HG02763 (cell line): Measurements from ENCODE around the gene LRIG1.
A peak's percentile ranks its signal among the peaks of the same experiment; 100 is the strongest.
"Not testable (repeated sequence)": the region's sequence is repeated elsewhere in the genome, so short reads cannot be mapped to it uniquely, and the experiment has no call there.

Experiments
- ATAC-seq: cut with Tn5 transposase; IDR thresholded peaks from one replicate; pipeline ENCODE4 v1.9.1; 2021; ENCODE audit warnings: mild to moderate bottlenecking, moderate library complexity; ENCODE audit not compliant: unreplicated experiment

LRIG1 gene

GRCh38 chr3:66427352-66427751 lies 73.5 kb downstream of the LRIG1 start:
- ATAC-seq, result no peak

GRCh38 chr3:66426135-66426534 lies 74.7 kb downstream of the LRIG1 start:
- ATAC-seq, result no peak

GRCh38 chr3:66425576-66426114 lies 75.2 kb downstream of the LRIG1 start:
- ATAC-seq, result no peak

- ATAC-seq, result no peak
Measured at GRCh38 chr3:66425032-66425431, 75.8 kb downstream of the LRIG1 start.

- ATAC-seq, result no peak
Measured at GRCh38 chr3:66423791-66424190, 77.0 kb downstream of the LRIG1 start.

GRCh38 chr3:66421893-66422292 lies 78.9 kb downstream of the LRIG1 start:
- not testable (repeated sequence) for ATAC-seq

GRCh38 chr3:66421144-66421543 lies 79.7 kb downstream of the LRIG1 start:
- not testable (repeated sequence) for ATAC-seq

GRCh38 chr3:66419036-66419435 lies 81.8 kb downstream of the LRIG1 start:
- no peak for ATAC-seq

- no peak for ATAC-seq
Measured at GRCh38 chr3:66418475-66418931, 82.3 kb downstream of the LRIG1 start.

- no peak for ATAC-seq
Measured at GRCh38 chr3:66416556-66417304, 84.1 kb downstream of the LRIG1 start.

GRCh38 chr3:66415867-66416428 lies 84.9 kb downstream of the LRIG1 start:
- ATAC-seq, result no peak

- no peak for ATAC-seq
Measured at GRCh38 chr3:66414846-66415245, 86.0 kb downstream of the LRIG1 start.

- ATAC-seq, result no peak
Measured at GRCh38 chr3:66413151-66413751, 87.6 kb downstream of the LRIG1 start.

- no peak for ATAC-seq
Measured at GRCh38 chr3:66411961-66412887, 88.6 kb downstream of the LRIG1 start.

GRCh38 chr3:66411474-66411873 lies 89.3 kb downstream of the LRIG1 start:
- ATAC-seq, result no peak

- no peak for ATAC-seq
Measured at GRCh38 chr3:66410976-66411375, 89.8 kb downstream of the LRIG1 start.

GRCh38 chr3:66409771-66410754 lies 90.8 kb downstream of the LRIG1 start:
- no peak for ATAC-seq

GRCh38 chr3:66407611-66408218 lies 93.1 kb downstream of the LRIG1 start:
- ATAC-seq, result peak; percentile 80
